ENCODE results near the gene MED31. TPM values are rescaled to one million over a fixed set of nuclear protein-coding genes. Genes with fewer than 3 reads are reported as not detected.
"Not testable (repeated sequence)": the region's sequence is repeated elsewhere in the genome, so short reads cannot be mapped to it uniquely, and the experiment has no call there.

Gene MED31
- total and polyA plus RNA-seq, 2 of the 13 experiments (the other 11 are each of a cell fraction or from before 2014, with no cell fraction given), result 19.0 to 20.9 TPM

DNA sequence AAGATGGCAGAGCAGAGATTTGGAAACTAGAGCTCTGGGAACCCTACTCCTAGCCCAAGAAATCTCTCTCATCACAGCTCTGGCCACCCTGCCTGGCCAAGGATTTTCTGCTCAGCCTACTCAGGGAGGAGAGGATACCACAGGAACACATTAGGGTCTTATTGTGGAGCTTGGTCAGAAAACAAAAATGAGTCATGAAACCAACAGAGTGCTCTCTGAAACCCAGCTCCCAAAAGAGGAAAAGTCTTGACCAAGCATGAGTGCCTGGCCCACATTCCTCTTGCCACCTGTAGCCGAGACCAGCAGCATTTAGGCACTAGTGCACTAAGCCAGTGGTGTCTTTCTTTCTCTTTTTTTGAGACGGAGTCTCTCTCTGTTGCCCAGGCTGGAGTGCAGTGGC lies 43.6 kb upstream of the MED31 start:
- peaks cover 42 to 78% of the 10 kb centered on the region in 2 experiments for H3K36me3 ChIP-seq (replicated peaks in 1 of 2; ENCODE audit: control insufficient read depth in 1 of 2, insufficient read depth in 2 of 2, low read length in 2 of 2)

DNA sequence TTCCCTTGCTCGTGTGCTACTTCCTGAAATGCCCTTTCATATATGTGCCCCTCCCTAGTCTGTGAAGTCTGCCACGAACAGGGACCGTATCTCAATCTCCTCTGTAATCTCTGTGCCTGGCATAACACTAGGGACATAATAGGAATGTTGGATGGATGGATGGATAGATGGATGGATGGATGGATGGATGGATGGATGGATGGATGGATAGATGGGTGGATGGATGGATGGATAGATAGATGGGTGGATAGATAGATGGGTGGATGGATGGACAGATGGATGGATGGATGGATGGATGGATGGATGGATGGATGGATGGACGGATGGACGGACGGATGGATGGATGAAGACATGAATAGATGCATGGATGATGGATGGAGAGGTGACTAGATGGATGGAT lies 40.6 kb upstream of the MED31 start:
- FAIRE-seq, result not testable (repeated sequence)
- 88% methylated on average over 6 of the region's 6 CpGs for WGBS (ENCODE audit: low lambda C conversion rate)

More for the DNA sequence above, 43.6 kb upstream of the MED31 start:
- FAIRE-seq (no peak), DNase-seq (ENCODE audit: low spot score) (no peak), ATAC-seq (no peak)
- in situ Hi-C loops (cut with HindIII; ENCODE audit: extremely low pct_ligation_motif_present, low pct_unique_long_range_greater_than_20kb), result no loop called here
- TF ChIP-seq, protein P1, sequence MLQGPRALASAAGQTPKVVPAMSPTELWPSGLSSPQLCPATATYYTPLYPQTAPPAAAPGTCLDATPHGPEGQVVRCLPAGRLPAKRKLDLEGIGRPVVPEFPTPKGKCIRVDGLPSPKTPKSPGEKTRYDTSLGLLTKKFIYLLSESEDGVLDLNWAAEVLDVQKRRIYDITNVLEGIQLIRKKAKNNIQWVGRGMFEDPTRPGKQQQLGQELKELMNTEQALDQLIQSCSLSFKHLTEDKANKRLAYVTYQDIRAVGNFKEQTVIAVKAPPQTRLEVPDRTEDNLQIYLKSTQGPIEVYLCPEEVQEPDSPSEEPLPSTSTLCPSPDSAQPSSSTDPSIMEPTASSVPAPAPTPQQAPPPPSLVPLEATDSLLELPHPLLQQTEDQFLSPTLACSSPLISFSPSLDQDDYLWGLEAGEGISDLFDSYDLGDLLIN (CRISPR knock-in tag; IDR thresholded peaks at IDR 0.05; ENCODE audit: borderline replicate concordance), result no peak
- 0 out of 2 replicates have a peak, but pooled peaks have one; percentile 31 for TF ChIP-seq PAF1 (CRISPR knock-in tag; IDR thresholded peaks at IDR 0.05)
- WGBS (ENCODE audit: low lambda C conversion rate), result 100% methylated on average over 2 of the region's 2 CpGs
- Histone ChIP-seq H4K20me1 (ENCODE audit: insufficient read depth, low read length) (no peaks in the 10 kb centered on the region), H3K4me2 (ENCODE audit: low read depth, low read length) (no peak overlapping the region), H2AFZ (ENCODE audit: low read length) (no peak overlapping the region), H3K27ac (ENCODE audit: extremely low read length, insufficient read depth, low read length) (no peak overlapping the region), H3K79me2 (ENCODE audit: insufficient read depth, low read length) (no peaks in the 10 kb centered on the region), H3K27me3 (ENCODE audit: control insufficient read depth in 1 of 2, insufficient read depth in 2 of 2, low read length in 2 of 2) (no peaks in the 10 kb centered on the region), H3K4me3 (replicated peaks in 1 of 3; ENCODE audit: insufficient read depth in 1 of 3, low read depth in 2 of 3, low read length in 3 of 3) (no peak overlapping the region), H3K4me1 (ENCODE audit: insufficient read depth, low read length) (peaks cover 37% of the 10 kb centered on the region), H3K9me3 (ENCODE audit: low read length) (no peaks in the 10 kb centered on the region), H3K9ac (ENCODE audit: insufficient read depth, low read depth, low read length) (no peak overlapping the region)
- ChIA-PET POLR2A (interaction anchor here (1.0 to 11.0 kb wide), 3 partner anchors 9 to 18 kb away, joined by 3 to 419 read pairs (median 265); partner anchors contain the start of gene SLC13A5), CTCF (ENCODE audit: low intra/inter-chr PET ratio, low total read pairs) (no interaction called here)
- BruUV-seq (replicated peaks), result no TSS peak
- intact Hi-C loops (cut with micrococcal nuclease; ENCODE audit: unreplicated experiment), result no loop called here

More for the DNA sequence above, 40.6 kb upstream of the MED31 start:
- H3K9ac ChIP-seq (ENCODE audit: insufficient read depth, low read depth, low read length); H3K4me2 ChIP-seq (ENCODE audit: low read depth, low read length); H3K27me3 ChIP-seq (ENCODE audit: control insufficient read depth in 1 of 2, insufficient read depth in 2 of 2, low read length in 2 of 2); BruUV-seq (replicated peaks); H3K4me3 ChIP-seq (replicated peaks in 1 of 3; ENCODE audit: insufficient read depth in 1 of 3, low read depth in 2 of 3, low read length in 3 of 3); H3K27ac ChIP-seq (ENCODE audit: extremely low read length, insufficient read depth, low read length); intact Hi-C loops (cut with micrococcal nuclease; ENCODE audit: unreplicated experiment); H3K9me3 ChIP-seq (ENCODE audit: low read length); CTCF ChIA-PET (ENCODE audit: low intra/inter-chr PET ratio, low total read pairs); ATAC-seq; H4K20me1 ChIP-seq (ENCODE audit: insufficient read depth, low read length); in situ Hi-C loops (cut with HindIII; ENCODE audit: extremely low pct_ligation_motif_present, low pct_unique_long_range_greater_than_20kb); DNase-seq (ENCODE audit: low spot score); H2AFZ ChIP-seq (ENCODE audit: low read length); H3K79me2 ChIP-seq (ENCODE audit: insufficient read depth, low read length): not testable (repeated sequence)
- Histone ChIP-seq H3K36me3 (replicated peaks in 1 of 2; ENCODE audit: control insufficient read depth in 1 of 2, insufficient read depth in 2 of 2, low read length in 2 of 2) (peaks cover 32 to 76% of the 10 kb centered on the region in 2 experiments), H3K4me1 (ENCODE audit: insufficient read depth, low read length) (peaks cover 16% of the 10 kb centered on the region)
- TF ChIP-seq, protein P2, sequence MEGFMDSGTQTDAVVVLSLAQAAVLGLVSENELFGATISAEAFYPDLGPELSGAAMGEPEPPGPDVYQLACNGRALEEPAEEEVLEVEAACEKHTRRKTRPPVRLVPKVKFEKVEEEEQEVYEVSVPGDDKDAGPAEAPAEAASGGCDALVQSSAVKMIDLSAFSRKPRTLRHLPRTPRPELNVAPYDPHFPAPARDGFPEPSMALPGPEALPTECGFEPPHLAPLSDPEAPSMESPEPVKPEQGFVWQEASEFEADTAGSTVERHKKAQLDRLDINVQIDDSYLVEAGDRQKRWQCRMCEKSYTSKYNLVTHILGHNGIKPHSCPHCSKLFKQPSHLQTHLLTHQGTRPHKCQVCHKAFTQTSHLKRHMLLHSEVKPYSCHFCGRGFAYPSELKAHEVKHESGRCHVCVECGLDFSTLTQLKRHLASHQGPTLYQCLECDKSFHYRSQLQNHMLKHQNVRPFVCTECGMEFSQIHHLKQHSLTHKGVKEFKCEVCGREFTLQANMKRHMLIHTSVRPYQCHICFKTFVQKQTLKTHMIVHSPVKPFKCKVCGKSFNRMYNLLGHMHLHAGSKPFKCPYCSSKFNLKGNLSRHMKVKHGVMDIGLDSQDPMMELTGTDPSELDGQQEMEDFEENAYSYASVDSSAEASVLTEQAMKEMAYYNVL (CRISPR knock-in tag; IDR thresholded peaks at IDR 0.05; ENCODE audit: borderline replicate concordance), result peak; percentile 53; the same call in 1 of the 2 replicates
- POLR2A ChIA-PET, result interaction anchor here (0.9 to 2.3 kb wide), 7 partner anchors 8 to 21 kb away, joined by 4 to 12 read pairs (median 5); partner anchors contain the start of gene SLC13A5

All from HepG2 (cell line).